Right hindlimb (tissue), 1 donor: ENCODE results near the gene GFPT2.
"Not testable (repeated sequence)": the region's sequence is repeated elsewhere in the genome, so short reads cannot be mapped to it uniquely, and the experiment has no call there.

Experiments used
- DNase-seq: peaks from one replicate; pipeline ENCODE4 v3.0.0-alpha.2; 2018

Gene GFPT2

GRCh38 chr5:180304016-180304292, 49.2 kb downstream of the GFPT2 start:
- DNase-seq: no peak

- no peak for DNase-seq
Observed at GRCh38 chr5:180303226-180304015, 49.7 kb downstream of the GFPT2 start.

GRCh38 chr5:180302256-180302655, 50.9 kb downstream of the GFPT2 start:
- DNase-seq: no peak

GRCh38 chr5:180301253-180301652, 51.9 kb downstream of the GFPT2 start:
- no peak for DNase-seq

DNA sequence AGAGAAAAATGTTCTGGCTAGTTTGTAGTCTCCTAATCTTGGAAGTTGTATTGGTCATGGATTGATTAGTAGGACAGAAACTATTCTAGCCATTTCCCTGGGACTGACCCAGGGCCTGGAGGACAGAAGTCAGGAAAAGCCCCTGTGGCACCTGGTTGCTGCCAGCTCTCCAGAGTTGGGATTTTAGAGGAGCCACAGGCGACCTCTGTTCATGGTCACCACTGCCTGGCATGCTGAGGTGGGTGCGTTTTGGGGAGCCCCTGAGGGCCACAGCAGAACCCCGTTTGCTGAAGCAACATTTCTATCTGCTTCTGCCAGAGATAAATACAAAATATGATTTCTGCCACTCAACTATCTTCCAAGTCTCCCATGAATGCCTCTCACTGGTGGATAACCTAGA, 53.6 kb downstream of the GFPT2 start:
- DNase-seq: no peak

GRCh38 chr5:180299014-180299413, 54.1 kb downstream of the GFPT2 start:
- not testable (repeated sequence) for DNase-seq

GRCh38 chr5:180297587-180298282, 55.4 kb downstream of the GFPT2 start:
- no peak for DNase-seq

- DNase-seq: no peak
Observed at GRCh38 chr5:180296771-180297170, 56.4 kb downstream of the GFPT2 start.

DNA sequence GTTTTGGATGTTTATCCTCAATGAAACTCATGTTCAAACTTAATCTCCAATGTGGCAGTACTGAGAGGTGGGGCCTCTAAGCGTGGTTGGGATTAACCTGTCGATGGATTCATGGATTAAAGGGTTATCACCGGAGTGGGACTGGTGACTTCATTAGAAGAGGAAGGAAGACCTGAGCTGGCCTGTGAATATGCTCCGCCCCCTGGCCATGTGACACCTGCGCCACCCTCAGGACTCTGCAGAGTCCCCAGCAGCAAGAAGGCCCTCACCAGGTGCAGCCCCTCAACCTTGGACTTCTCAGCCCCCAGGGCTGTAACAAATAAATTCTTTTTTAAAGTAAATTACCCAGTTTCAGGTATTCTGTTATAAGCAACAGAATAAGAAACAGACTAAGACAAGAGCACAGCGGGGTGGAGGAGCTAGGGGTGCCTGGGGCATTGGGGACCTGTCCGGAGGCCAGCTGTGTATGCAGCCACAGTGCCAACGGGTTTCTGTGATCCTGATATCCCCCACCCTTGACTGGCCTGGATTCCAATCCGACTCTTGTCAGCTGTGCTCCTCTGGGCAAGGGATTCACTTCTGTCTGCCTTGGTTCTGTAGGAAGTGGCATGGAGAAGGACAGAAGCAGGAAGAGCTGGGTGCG, 58.1 kb downstream of the GFPT2 start:
- no peak for DNase-seq

GRCh38 chr5:180294411-180294810, 58.7 kb downstream of the GFPT2 start:
- DNase-seq: no peak

DNA sequence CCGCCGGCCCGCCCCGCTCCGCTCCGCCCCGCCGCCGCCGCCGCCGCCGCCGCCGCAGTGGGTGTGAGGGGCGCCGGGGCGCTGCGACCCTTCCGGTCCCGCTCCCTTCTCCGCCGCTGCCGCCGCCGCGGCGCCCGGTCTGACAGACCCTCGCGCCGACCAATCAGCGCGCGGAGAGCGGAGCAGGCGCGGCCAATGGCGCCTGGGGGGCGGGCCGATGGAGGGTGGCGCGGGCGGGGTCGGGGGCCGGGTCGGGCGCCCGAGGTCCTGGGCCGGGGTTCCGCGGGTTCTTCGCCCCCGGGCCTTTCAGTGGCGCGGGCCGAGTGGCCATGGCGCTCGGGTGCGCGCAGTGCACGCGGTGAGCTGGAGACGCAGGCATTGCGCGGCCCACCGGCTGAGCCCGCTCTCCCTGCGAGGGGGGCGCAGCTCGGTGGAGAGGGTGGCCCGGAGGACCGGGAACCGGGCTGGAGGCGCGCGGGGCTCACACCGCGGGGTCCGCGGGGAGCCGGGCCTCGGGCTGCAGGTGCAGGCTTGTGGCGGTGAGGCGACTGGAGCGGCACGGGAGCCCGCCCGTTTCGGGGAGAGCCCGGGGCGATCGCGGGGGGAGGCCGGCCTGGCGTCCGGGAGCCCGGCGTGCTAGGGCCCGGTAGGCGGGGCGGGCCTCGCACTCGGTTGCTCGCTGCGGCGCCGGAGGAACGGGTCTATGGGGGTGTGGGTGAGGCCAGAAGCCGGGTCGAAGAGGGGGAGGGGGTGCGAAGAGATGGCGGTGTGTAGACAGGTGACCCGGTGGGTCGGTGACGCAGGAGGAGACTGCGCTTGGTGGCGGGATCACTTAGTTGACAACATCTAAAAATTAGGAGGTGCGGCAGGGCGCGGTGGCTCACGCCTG, 60.9 kb downstream of the GFPT2 start, which contains the start of gene MAPK9:
TSS of gene MAPK9 (minus strand) at position 141 of the 889 bp plus-strand sequence. CDS start 11,522 bp downstream, outside the sequence.
- peak; percentile 89 for DNase-seq

- DNase-seq: peak; percentile 41
Observed at GRCh38 chr5:180291234-180291940, 61.7 kb downstream of the GFPT2 start.

- no peak for DNase-seq
Observed at GRCh38 chr5:180290568-180291233, 62.4 kb downstream of the GFPT2 start.

GRCh38 chr5:180289966-180290365, 63.2 kb downstream of the GFPT2 start:
- DNase-seq: no peak

DNA sequence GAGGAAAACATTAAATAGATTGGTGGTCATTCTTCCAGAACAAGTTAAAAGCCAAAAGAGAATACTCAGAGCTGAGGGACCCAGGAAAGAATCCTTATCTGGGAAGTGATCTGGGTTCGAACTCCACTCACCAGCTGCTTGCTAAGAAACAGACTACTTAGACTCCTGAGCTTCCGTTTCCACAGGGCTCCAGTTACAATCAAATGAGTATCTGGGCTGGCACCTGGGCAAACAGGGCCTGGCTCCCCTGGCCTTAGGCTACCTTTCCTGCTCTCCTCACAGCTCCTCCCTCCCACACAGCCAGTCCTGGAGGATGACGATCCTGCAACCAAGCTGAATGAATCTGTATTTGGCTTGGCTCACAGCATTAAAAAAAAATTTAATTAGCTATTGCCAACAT, 63.7 kb downstream of the GFPT2 start:
- no peak for DNase-seq

GRCh38 chr5:180287868-180288267, 65.3 kb downstream of the GFPT2 start:
- DNase-seq: no peak

- DNase-seq: no peak
Observed at GRCh38 chr5:180287404-180287803, 65.7 kb downstream of the GFPT2 start.

- no peak for DNase-seq
Observed at GRCh38 chr5:180284149-180284548, 69.0 kb downstream of the GFPT2 start.

- no peak for DNase-seq
Observed at GRCh38 chr5:180283026-180283615, 70.0 kb downstream of the GFPT2 start.

DNA sequence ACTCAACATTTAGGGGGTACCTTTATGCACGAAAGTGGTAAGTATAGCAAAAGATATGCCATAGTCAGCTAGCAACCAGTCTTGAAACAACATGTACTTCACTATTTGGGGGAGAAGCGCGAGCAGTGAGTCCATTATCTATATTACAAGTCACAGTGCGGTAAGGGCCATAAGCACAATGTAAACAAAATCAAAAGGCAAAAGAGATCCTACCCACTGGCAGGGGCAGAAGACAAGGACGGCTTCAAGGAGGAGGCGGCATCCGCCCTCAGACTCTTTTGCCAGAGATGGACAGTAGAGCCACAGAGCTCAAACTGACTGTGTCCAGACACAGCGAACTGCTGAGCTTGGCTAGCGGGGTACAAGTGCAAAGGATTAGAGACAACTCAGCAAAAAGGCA, 70.9 kb downstream of the GFPT2 start:
- DNase-seq: no peak

GRCh38 chr5:180281706-180282105, 71.4 kb downstream of the GFPT2 start:
- no peak for DNase-seq
